SK-N-SH (cell line): ENCODE data around the gene HSPA12A. TPM values are rescaled to one million over a fixed set of nuclear protein-coding genes. Genes with fewer than 3 reads are reported as not detected.

Experiments used
- CTCF ChIA-PET: fragments of 300-600, 350-600 bp; formaldehyde crosslinking; extraction: SDS; loops from one replicate; lab custom pipeline; 2021; lab: Yijun Ruan, JAX
- POLR2A ChIA-PET: fragments of 350-600 bp; sonication (Branson Sonifier 250); formaldehyde crosslinking; extraction: SDS; loops from one replicate; lab custom pipeline; 2020; ENCODE audit warnings: antibody characterized with exemption, inconsistent platforms; lab: Yijun Ruan, JAX
- DNase-seq: peaks from one replicate; pipeline ENCODE4 v3.0.0; 2012
- H2AFZ ChIP-seq: fragments of 200-600 bp; sonication (generic); 2 replicates; pipeline ENCODE4 v1.8.1; 2016; ENCODE audit warnings: antibody characterized with exemption, mild to moderate bottlenecking, low read depth
- H3F3A ChIP-seq: fragments of 200-600 bp; sonication (generic); replicated peaks from 2 replicates; pipeline ENCODE3; 2016; ENCODE audit warnings: antibody characterized with exemption, mild to moderate bottlenecking; ENCODE audit not compliant: insufficient read depth
- H3K27ac ChIP-seq, 2 experiments: fragments of 200-500 bp in 1 of 2; fragments of 200-600 bp in 1 of 2; sonication (Bioruptor generic) in 1 of 2; sonication (generic), shearing (Covaris generic) in 1 of 2; 2 replicates each; pipeline versions ENCODE4 v1.5.1 to v1.6.1; 2014 to 2016; ENCODE audit warnings: low read depth in 2 of 2, inconsistent platforms in 1 of 2, low read length in 1 of 2, mild to moderate bottlenecking in 1 of 2, mixed read lengths in 1 of 2
- H3K27me3 ChIP-seq: fragments of 200-600 bp; sonication (generic), shearing (Covaris generic); 2 replicates; pipeline ENCODE4 v1.6.1; 2016; ENCODE audit warnings: mixed run types; ENCODE audit not compliant: insufficient read depth
- H3K36me3 ChIP-seq, 2 experiments: fragments of 200-500 bp in 1 of 2; fragments of 200-600 bp in 1 of 2; sonication (Bioruptor generic) in 1 of 2; sonication (generic) in 1 of 2; replicated peaks in 1 of 2; 2 replicates each; pipeline versions ENCODE3 to v1.5.1; 2014 to 2016; ENCODE audit warnings: low read length in 1 of 2, mild to moderate bottlenecking in 1 of 2; ENCODE audit not compliant: insufficient read depth in 2 of 2, control insufficient read depth in 1 of 2
- H3K4me1 ChIP-seq, 2 experiments: fragments of 200-500 bp in 1 of 2; fragments of 200-600 bp in 1 of 2; sonication (Bioruptor generic) in 1 of 2; sonication (generic), shearing (Covaris generic) in 1 of 2; 2 replicates each; pipeline versions ENCODE4 v1.5.1 to v1.6.1; 2014 to 2016; ENCODE audit warnings: low read depth in 1 of 2, low read length in 1 of 2, mixed run types in 1 of 2; ENCODE audit not compliant: insufficient read depth in 2 of 2, control insufficient read depth in 1 of 2
- H3K4me2 ChIP-seq: fragments of 200-600 bp; sonication (generic), shearing (Covaris generic); 2 replicates; pipeline ENCODE4 v1.6.1; 2017; ENCODE audit warnings: mixed run types
- H3K4me3 ChIP-seq, 2 experiments: fragments of 200-500 bp in 1 of 2; fragments of 200-600 bp in 1 of 2; sonication (Bioruptor generic) in 1 of 2; sonication (generic), shearing (Covaris generic) in 1 of 2; 2 replicates each; pipeline versions ENCODE4 v1.5.1 to v1.8.1; 2014 to 2016; ENCODE audit warnings: low read depth in 2 of 2, inconsistent platforms in 1 of 2, low read length in 1 of 2, mild to moderate bottlenecking in 1 of 2, mixed read lengths in 1 of 2, moderate library complexity in 1 of 2
- H3K79me2 ChIP-seq: fragments of 200-600 bp; sonication (generic); 2 replicates; pipeline ENCODE4 v1.8.1; 2017; ENCODE audit warnings: mild to moderate bottlenecking; ENCODE audit not compliant: insufficient read depth
- H3K9ac ChIP-seq: fragments of 200-600 bp; sonication (generic); 2 replicates; pipeline ENCODE4 v1.6.1; 2017; ENCODE audit warnings: mixed run types
- H3K9me2 ChIP-seq: fragments of 200-600 bp; sonication (generic); 2 replicates; pipeline ENCODE4 v1.6.1; 2017; ENCODE audit warnings: mixed run types
- H3K9me3 ChIP-seq: fragments of 200-600 bp; sonication (generic); 2 replicates; pipeline ENCODE4 v1.6.1; 2017; ENCODE audit warnings: mixed run types, mild to moderate bottlenecking, moderate library complexity
- H4K20me1 ChIP-seq: fragments of 200-600 bp; sonication (generic); 2 replicates; pipeline ENCODE4 v1.6.1; 2017; ENCODE audit warnings: mild to moderate bottlenecking, mixed run types; ENCODE audit not compliant: insufficient read depth
- GATA2 ChIP-seq: sonication (generic); formaldehyde crosslinking; IDR thresholded peaks from 2 replicates; pipeline ENCODE4 v1.5.0; 2020; ENCODE audit warnings: mild to moderate bottlenecking, missing genetic modification reagents
- JUND ChIP-seq: IDR thresholded peaks from 2 replicates; pipeline ENCODE4 v1.4.0; 2012
- MXI1 ChIP-seq: IDR thresholded peaks from 2 replicates; pipeline ENCODE4 v1.6.1; 2012; ENCODE audit warnings: mild to moderate bottlenecking, low read depth, low read length, improper control_type of control experiment
- NFIC ChIP-seq: IDR thresholded peaks from 2 replicates; pipeline ENCODE4 v1.4.0; 2012; ENCODE audit warnings: borderline replicate concordance
- POLR2AphosphoS5 ChIP-seq: IDR thresholded peaks from 2 replicates; pipeline ENCODE4 v1.6.1; 2012; ENCODE audit warnings: low read depth, low read length
- RAD21 ChIP-seq: IDR thresholded peaks from 2 replicates; pipeline ENCODE4 v1.6.1; 2012; ENCODE audit warnings: mild to moderate bottlenecking, low read length
- SIN3A ChIP-seq: IDR thresholded peaks from 2 replicates; pipeline ENCODE4 v1.6.1; 2012; ENCODE audit warnings: low read depth, mild to moderate bottlenecking, low read length, moderate library complexity, borderline replicate concordance
- YY1 ChIP-seq: IDR thresholded peaks from 2 replicates; pipeline ENCODE4 v1.4.0; 2012; ENCODE audit warnings: low read depth, mild to moderate bottlenecking
- WGBS: methylation state at CpG from one replicate; pipeline ENCODE4 v1.1.6; 2017; ENCODE audit warnings: low lambda C conversion rate; 5-methylcytosine and 5-hydroxymethylcytosine counted together
- polyA plus RNA-seq, 3 experiments: library from polyadenylated mRNA; depleted of rRNA; stranded (reverse); fragments of >200 nt; gene quantifications; 2 replicates each; pipeline ENCODE4 v1.2.3, GENCODE V29; 2012
- TF ChIP-seq, protein P1 (sequence below): fragments of 150-350 bp; IDR thresholded peaks from 2 replicates; pipeline ENCODE4 v1.6.1; 2017; ENCODE audit warnings: antibody characterized with exemption, low read length, low read depth, borderline replicate concordance
- TF ChIP-seq, protein P2 (sequence below): IDR thresholded peaks from 2 replicates; pipeline ENCODE4 v1.4.0; 2012; ENCODE audit warnings: low read depth, borderline replicate concordance
- TF ChIP-seq, protein P3 (sequence below): IDR thresholded peaks from 2 replicates; pipeline ENCODE4 v1.6.1; 2012; ENCODE audit warnings: mild to moderate bottlenecking, low read depth, low read length, moderate library complexity
- TF ChIP-seq, protein P4 (sequence below): IDR thresholded peaks from 2 replicates; pipeline ENCODE4 v1.4.0; 2012; ENCODE audit warnings: low read depth, borderline replicate concordance
- TF ChIP-seq, protein P5 (sequence below): IDR thresholded peaks from 2 replicates; pipeline ENCODE4 v1.4.0; 2012; ENCODE audit warnings: low read depth

HSPA12A gene, protein sequence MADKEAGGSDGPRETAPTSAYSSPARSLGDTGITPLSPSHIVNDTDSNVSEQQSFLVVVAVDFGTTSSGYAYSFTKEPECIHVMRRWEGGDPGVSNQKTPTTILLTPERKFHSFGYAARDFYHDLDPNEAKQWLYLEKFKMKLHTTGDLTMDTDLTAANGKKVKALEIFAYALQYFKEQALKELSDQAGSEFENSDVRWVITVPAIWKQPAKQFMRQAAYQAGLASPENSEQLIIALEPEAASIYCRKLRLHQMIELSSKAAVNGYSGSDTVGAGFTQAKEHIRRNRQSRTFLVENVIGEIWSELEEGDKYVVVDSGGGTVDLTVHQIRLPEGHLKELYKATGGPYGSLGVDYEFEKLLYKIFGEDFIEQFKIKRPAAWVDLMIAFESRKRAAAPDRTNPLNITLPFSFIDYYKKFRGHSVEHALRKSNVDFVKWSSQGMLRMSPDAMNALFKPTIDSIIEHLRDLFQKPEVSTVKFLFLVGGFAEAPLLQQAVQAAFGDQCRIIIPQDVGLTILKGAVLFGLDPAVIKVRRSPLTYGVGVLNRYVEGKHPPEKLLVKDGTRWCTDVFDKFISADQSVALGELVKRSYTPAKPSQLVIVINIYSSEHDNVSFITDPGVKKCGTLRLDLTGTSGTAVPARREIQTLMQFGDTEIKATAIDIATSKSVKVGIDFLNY
- polyA plus RNA-seq (2012; rRNA removed) = 2.9 and 3.3 TPM in 2 replicates
- 2.3 and 2.7 TPM in 2 replicates for polyA plus RNA-seq (2012; cell fraction: cytosol; rRNA removed)
- 8.3 and 9.2 TPM in 2 replicates for polyA plus RNA-seq (2012; cell fraction: nucleus; rRNA removed)

DNA sequence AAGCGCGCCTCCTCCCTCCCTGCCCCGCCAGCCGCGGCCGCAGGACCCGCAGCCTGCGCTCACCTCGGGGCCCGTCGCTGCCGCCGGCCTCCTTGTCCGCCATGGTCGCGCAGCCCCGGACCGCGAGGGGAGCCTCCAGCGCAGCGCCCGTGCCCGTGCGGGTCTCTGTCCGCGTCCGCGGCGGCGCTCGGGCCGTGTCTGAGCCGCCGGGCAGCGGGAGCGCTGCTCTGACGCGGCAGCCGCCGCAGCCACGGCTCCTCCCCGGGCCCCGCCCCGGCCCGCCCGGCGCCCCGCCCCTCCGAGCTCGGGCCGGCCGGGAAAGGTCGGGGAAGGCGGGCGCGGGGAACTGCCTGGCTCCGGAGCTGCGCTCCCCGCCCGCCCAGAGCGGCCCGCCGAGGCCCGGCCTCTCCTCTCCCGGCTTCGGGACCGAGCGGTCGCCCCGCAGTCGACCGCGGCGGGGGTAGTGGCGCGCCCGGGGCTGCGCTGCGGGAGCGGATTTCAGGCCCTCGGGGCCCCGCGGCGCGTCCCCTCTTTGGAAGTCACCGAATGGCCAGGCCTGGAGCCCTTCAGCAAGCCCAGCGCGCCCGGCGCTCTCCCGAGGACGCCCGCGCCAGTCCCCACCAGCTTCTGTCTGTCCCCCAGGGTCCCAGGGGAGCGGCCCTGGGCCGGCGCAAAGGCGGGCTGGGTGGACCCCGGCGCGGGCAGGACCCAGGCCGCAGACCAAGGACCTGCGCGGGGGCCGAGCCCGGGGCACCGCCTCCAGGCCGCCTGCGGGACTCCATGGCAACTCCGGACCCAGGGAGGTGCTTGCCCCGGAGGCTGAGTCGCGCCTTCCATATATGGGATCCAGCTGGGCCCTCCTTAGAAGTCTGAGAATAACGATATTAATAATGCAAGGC is at the start of gene HSPA12A:
Gene HSPA12A (minus strand): TSS at position 200 of the 899 bp plus-strand sequence. CDS start 97 bp downstream, at position 103.
- peak within 1 kb of the TSS; percentile 63 to 72 for H3K27ac ChIP-seq
- ChIA-PET CTCF (interaction anchor here (0.6 to 2.5 kb wide), 10 partner anchors 14 to 432 kb away, joined by 3 to 17 read pairs (median 4); no protein-coding TSS in a partner anchor), POLR2A (interaction anchor here (0.9 to 1.3 kb wide), 4 partner anchors 12 to 38 kb away, joined by 3 read pairs; no protein-coding TSS in a partner anchor)
- WGBS = 0% methylated on average over 10 of the region's 114 CpGs
- peak within 1 kb of the TSS; percentile 97 for H3K4me2 ChIP-seq
- peaks cover 0 to 28% of the 10 kb centered on the region in 2 experiments; a peak in 1 of 4 replicates for H3K4me1 ChIP-seq
- no peaks in the 10 kb centered on the region for H3K9me3 ChIP-seq
- no peaks in the 10 kb centered on the region for H3F3A ChIP-seq
- H3K4me3 ChIP-seq = peak within 1 kb of the TSS; percentile 70 to 74
- no peaks in the 10 kb centered on the region for H3K79me2 ChIP-seq
- H3K9ac ChIP-seq = peak within 1 kb of the TSS; percentile 87
- DNase-seq = peak; percentile 95
- H3K36me3 ChIP-seq = no peaks in the 10 kb centered on the region
- peak within 1 kb of the TSS; percentile 85 for H2AFZ ChIP-seq
- H4K20me1 ChIP-seq = no peaks in the 10 kb centered on the region
- TF ChIP-seq, protein P1, sequence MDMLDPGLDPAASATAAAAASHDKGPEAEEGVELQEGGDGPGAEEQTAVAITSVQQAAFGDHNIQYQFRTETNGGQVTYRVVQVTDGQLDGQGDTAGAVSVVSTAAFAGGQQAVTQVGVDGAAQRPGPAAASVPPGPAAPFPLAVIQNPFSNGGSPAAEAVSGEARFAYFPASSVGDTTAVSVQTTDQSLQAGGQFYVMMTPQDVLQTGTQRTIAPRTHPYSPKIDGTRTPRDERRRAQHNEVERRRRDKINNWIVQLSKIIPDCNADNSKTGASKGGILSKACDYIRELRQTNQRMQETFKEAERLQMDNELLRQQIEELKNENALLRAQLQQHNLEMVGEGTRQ = no peak
- TF ChIP-seq POLR2AphosphoS5 (0 out of 2 replicates have a peak, but pooled peaks have one; percentile 17), MXI1 (peak; percentile 48; the same call in 1 of the 2 replicates)
- no peaks in the 10 kb centered on the region for H3K9me2 ChIP-seq
- H3K27me3 ChIP-seq = no peaks in the 10 kb centered on the region

DNA sequence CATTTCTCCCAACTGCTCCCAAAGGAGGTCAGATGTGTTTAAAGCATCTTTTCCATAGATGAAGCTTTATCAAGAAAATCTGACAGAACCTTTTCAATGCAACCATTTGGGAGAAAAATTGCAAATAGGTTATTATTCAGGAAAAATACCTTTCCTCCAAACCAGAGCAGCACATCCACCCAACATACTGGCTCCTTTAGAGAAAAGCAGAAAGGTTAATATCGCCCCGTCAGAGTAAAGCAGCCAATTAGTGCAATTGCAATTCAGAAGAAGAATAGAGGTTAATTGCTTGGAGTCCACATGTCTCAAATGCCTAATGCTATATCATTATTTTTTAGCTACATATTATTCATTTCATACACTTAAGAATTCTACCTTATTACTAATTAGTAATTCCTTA is 48.9 kb upstream of the HSPA12A start:
- H4K20me1 ChIP-seq = no peaks in the 10 kb centered on the region
- POLR2A ChIA-PET = interaction anchor here (0.6 kb wide), 1 partner anchor 66 kb away, joined by 6 read pairs; no protein-coding TSS in a partner anchor
- no peak overlapping the region for H2AFZ ChIP-seq
- H3K4me3 ChIP-seq = no peak overlapping the region
- H3K9ac ChIP-seq = no peak overlapping the region
- DNase-seq = no peak
- no peaks in the 10 kb centered on the region for H3K36me3 ChIP-seq
- H3K4me1 ChIP-seq = peaks cover 0 to 3% of the 10 kb centered on the region in 2 experiments; a peak in 1 of 4 replicates
- CTCF ChIA-PET = interaction anchor here (0.7 to 14.2 kb wide), 6 partner anchors 58 to 386 kb away, joined by 3 to 226 read pairs (median 74); partner anchors contain the start of gene ENO4
- H3F3A ChIP-seq = no peaks in the 10 kb centered on the region
- 92% methylated on average over 2 of the region's 2 CpGs for WGBS
- H3K27me3 ChIP-seq = no peaks in the 10 kb centered on the region
- H3K9me2 ChIP-seq = no peaks in the 10 kb centered on the region
- H3K27ac ChIP-seq = no peak overlapping the region
- no peaks in the 10 kb centered on the region for H3K79me2 ChIP-seq
- no peak overlapping the region for H3K4me2 ChIP-seq
- no peaks in the 10 kb centered on the region for H3K9me3 ChIP-seq
- TF ChIP-seq, protein P2, sequence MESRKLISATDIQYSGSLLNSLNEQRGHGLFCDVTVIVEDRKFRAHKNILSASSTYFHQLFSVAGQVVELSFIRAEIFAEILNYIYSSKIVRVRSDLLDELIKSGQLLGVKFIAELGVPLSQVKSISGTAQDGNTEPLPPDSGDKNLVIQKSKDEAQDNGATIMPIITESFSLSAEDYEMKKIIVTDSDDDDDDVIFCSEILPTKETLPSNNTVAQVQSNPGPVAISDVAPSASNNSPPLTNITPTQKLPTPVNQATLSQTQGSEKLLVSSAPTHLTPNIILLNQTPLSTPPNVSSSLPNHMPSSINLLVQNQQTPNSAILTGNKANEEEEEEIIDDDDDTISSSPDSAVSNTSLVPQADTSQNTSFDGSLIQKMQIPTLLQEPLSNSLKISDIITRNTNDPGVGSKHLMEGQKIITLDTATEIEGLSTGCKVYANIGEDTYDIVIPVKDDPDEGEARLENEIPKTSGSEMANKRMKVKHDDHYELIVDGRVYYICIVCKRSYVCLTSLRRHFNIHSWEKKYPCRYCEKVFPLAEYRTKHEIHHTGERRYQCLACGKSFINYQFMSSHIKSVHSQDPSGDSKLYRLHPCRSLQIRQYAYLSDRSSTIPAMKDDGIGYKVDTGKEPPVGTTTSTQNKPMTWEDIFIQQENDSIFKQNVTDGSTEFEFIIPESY = no peak
- TF ChIP-seq JUND (no peak), NFIC (no peak), GATA2 (CRISPR knock-in tag) (no peak), SIN3A (no peak), YY1 (no peak), POLR2AphosphoS5 (no peak), RAD21 (no peak)
- TF ChIP-seq, protein P3, sequence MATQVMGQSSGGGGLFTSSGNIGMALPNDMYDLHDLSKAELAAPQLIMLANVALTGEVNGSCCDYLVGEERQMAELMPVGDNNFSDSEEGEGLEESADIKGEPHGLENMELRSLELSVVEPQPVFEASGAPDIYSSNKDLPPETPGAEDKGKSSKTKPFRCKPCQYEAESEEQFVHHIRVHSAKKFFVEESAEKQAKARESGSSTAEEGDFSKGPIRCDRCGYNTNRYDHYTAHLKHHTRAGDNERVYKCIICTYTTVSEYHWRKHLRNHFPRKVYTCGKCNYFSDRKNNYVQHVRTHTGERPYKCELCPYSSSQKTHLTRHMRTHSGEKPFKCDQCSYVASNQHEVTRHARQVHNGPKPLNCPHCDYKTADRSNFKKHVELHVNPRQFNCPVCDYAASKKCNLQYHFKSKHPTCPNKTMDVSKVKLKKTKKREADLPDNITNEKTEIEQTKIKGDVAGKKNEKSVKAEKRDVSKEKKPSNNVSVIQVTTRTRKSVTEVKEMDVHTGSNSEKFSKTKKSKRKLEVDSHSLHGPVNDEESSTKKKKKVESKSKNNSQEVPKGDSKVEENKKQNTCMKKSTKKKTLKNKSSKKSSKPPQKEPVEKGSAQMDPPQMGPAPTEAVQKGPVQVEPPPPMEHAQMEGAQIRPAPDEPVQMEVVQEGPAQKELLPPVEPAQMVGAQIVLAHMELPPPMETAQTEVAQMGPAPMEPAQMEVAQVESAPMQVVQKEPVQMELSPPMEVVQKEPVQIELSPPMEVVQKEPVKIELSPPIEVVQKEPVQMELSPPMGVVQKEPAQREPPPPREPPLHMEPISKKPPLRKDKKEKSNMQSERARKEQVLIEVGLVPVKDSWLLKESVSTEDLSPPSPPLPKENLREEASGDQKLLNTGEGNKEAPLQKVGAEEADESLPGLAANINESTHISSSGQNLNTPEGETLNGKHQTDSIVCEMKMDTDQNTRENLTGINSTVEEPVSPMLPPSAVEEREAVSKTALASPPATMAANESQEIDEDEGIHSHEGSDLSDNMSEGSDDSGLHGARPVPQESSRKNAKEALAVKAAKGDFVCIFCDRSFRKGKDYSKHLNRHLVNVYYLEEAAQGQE = no peak
- TF ChIP-seq, protein P4, sequence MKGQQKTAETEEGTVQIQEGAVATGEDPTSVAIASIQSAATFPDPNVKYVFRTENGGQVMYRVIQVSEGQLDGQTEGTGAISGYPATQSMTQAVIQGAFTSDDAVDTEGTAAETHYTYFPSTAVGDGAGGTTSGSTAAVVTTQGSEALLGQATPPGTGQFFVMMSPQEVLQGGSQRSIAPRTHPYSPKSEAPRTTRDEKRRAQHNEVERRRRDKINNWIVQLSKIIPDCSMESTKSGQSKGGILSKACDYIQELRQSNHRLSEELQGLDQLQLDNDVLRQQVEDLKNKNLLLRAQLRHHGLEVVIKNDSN = no peak
- TF ChIP-seq, protein P5, sequence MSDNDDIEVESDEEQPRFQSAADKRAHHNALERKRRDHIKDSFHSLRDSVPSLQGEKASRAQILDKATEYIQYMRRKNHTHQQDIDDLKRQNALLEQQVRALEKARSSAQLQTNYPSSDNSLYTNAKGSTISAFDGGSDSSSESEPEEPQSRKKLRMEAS = no peak
